Stimulated activated naive CD8-positive, alpha-beta T cell treated with anti-CD3 and anti-CD28 coated beads, Interleukin-15, Interleukin-2, amounts not matched to agents 100 ng/mL and 50 ng/mL, for 24 hours (primary cell): ENCODE results near the gene SLC4A5.

Experiments used
- H3K27ac Mint-ChIP-seq: one replicate; pipeline ENCODE4 v1.8.0; 2021; ENCODE audit warnings: mild to moderate bottlenecking, mixed read lengths
- H3K27me3 Mint-ChIP-seq: one replicate; pipeline ENCODE4 v1.8.0; 2021; ENCODE audit warnings: mixed read lengths
- H3K36me3 Mint-ChIP-seq: one replicate; pipeline ENCODE4 v1.8.0; 2021; ENCODE audit warnings: low read depth, mixed read lengths
- H3K4me1 Mint-ChIP-seq: one replicate; pipeline ENCODE4 v1.8.0; 2021; ENCODE audit warnings: low read depth, mixed read lengths
- H3K4me3 Mint-ChIP-seq: one replicate; pipeline ENCODE4 v1.8.0; 2021; ENCODE audit warnings: mild to moderate bottlenecking, mixed read lengths
- H3K9me3 Mint-ChIP-seq: one replicate; pipeline ENCODE4 v1.8.0; 2021; ENCODE audit warnings: mixed read lengths

Gene SLC4A5

DNA sequence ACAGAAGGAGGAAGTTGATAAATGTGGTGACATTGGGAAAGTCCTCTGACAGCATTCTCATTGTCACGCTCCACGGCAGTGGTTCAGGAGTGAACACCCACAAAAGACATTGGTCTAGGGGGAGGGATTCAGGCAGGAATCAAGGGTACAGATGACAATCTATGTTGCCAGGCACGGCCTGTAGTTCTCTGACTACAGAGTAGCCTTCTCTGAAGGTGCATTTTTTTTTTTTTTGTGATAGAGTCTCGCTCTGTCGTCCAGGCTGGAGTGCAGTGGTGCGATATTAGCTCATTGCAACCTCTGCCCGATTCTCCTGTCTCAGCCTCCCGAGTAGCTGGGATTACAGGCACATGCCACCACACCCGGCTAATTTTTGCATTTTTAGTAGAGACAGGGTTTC lies 157.2 kb downstream of the SLC4A5 start:
- no peaks in the 10 kb centered on the region for H3K9me3 Mint-ChIP-seq
- H3K27ac Mint-ChIP-seq: peak overlapping the region; percentile 78
- peaks cover 2% of the 10 kb centered on the region for H3K27me3 Mint-ChIP-seq
- H3K4me1 Mint-ChIP-seq: peaks cover 25% of the 10 kb centered on the region
- no peaks in the 10 kb centered on the region for H3K36me3 Mint-ChIP-seq
- peak overlapping the region; percentile 2 for H3K4me3 Mint-ChIP-seq

DNA sequence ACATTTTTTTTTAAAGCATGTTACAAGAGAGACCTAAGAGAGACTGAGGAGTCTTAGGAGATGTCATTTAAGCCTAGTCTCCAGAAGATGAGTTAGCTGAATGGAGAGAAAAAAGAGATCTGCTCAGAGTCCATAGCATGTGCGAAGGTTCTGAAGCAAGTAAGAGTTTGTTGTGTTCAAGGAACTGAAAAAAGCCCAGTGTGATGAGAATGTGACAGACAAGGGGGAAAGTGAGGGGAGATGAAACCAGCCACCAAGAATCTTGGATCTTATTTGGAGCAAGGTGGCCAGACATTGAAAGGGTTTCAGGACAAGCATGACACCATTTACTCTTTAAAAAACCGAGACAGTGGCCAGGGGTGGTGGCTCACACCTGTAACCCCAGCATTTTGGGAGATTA lies 159.3 kb downstream of the SLC4A5 start:
- Mint-ChIP-seq H3K4me1 (peaks cover 35% of the 10 kb centered on the region), H3K27me3 (no peaks in the 10 kb centered on the region), H3K4me3 (no peak overlapping the region), H3K36me3 (no peaks in the 10 kb centered on the region), H3K27ac (no peak overlapping the region), H3K9me3 (no peaks in the 10 kb centered on the region)

DNA sequence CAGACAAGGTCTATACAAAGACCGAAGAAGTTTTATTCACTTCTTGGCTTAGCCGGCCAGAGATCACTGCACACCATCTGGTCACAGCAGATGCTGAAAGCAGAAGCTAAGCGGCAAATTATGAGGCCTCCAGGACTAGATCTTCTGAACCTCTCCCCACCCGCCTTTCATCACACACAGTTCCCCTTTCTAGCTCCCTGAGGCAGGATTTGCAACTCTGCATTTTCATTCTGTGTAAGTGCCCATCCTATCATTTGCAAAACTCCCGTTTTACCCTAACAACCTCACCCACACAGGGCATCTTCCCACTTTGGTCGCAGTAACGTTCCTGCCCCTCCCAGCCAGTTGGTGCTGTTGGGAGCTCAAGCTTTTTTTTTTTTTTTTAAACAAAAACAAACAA lies 161.5 kb downstream of the SLC4A5 start:
- H3K9me3 Mint-ChIP-seq: no peaks in the 10 kb centered on the region
- H3K4me3 Mint-ChIP-seq: peak overlapping the region; percentile 26
- peaks cover 42% of the 10 kb centered on the region for H3K4me1 Mint-ChIP-seq
- H3K27me3 Mint-ChIP-seq: no peaks in the 10 kb centered on the region
- H3K36me3 Mint-ChIP-seq: peaks cover 6% of the 10 kb centered on the region
- peak overlapping the region; percentile 81 for H3K27ac Mint-ChIP-seq

DNA sequence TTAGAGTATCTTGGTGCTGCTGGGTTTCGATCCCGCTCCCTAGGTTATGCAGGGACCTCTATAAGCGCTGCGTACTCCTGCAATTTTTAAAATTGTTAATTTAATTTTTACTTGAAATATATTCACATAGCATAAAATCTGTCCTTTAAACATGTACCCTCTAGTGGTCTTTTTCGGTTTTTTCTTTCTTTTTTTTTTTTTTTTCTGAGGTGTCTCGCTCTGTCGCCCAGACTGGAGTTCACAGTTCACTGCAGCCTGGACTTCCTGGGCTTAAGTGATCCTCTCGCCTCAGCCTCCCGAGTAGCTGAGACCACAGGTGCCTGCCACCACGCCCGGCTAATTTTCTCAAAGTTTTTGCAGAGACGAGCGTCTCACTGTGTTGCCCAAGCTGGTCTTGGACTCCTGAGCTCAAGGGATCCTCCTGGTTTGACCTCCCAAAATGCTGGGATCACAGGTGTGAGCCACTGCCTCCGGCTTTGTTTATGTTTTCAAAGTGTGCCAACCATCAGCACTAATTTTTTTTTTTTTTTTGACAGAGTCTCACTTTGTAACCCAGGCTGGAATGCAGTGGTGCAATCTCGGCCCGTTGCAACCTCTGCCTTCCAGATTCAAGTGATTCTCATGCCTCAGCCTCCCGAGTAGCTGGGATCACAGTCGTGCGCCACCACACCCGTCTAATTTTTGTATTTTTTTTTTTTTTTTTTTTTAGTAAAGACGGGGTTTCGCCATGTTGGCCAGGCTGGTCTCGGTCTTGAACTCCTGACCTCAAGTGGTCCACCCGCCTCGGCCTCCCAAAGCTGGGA lies 164.0 kb downstream of the SLC4A5 start:
- no peaks in the 10 kb centered on the region for H3K27me3 Mint-ChIP-seq
- H3K4me3 Mint-ChIP-seq: peak overlapping the region; percentile 93
- peak overlapping the region; percentile 82 for H3K27ac Mint-ChIP-seq
- peaks cover 23% of the 10 kb centered on the region for H3K36me3 Mint-ChIP-seq
- H3K4me1 Mint-ChIP-seq: peaks cover 49% of the 10 kb centered on the region
- H3K9me3 Mint-ChIP-seq: no peaks in the 10 kb centered on the region

GRCh38 chr2:74178211-74179062 lies 164.8 kb downstream of the SLC4A5 start, which contains the start of gene MOB1A:
MOB1A (minus strand) TSS chr2:74178879; CDS start chr2:74178674, 205 bp downstream.
- Mint-ChIP-seq H3K4me1 (peaks cover 49% of the 10 kb centered on the region), H3K9me3 (no peaks in the 10 kb centered on the region), H3K36me3 (peaks cover 26% of the 10 kb centered on the region), H3K27ac (peak within 1 kb of the TSS; percentile 88), H3K4me3 (peak within 1 kb of the TSS; percentile 93), H3K27me3 (no peaks in the 10 kb centered on the region)

GRCh38 chr2:74177696-74178095 lies 165.5 kb downstream of the SLC4A5 start:
- Mint-ChIP-seq H3K9me3 (no peaks in the 10 kb centered on the region), H3K36me3 (peaks cover 31% of the 10 kb centered on the region), H3K27ac (peak overlapping the region; percentile 88)

DNA sequence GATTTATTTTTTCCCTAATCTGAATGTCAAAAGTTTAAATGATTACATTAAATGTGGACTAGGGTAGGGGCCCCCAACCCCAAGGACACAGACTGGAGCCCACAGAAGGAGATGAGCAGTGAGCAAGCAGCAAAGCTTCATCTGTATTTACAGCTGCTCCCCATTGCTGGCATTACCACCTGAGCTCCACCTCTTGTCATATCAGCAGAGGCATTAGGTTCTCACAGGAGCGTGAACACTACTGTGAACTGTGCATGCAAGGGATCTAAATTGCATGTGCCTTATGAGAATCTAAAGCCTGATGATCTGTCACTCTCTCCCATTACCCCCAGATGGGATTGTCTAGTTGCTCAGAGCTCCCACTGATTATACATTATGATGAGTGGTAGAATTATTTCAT lies 168.3 kb downstream of the SLC4A5 start:
- peak overlapping the region; percentile 35 for H3K4me3 Mint-ChIP-seq
- peaks cover 52% of the 10 kb centered on the region for H3K36me3 Mint-ChIP-seq
- no peaks in the 10 kb centered on the region for H3K27me3 Mint-ChIP-seq
- peaks cover 59% of the 10 kb centered on the region for H3K4me1 Mint-ChIP-seq
- no peaks in the 10 kb centered on the region for H3K9me3 Mint-ChIP-seq
- H3K27ac Mint-ChIP-seq: peak overlapping the region; percentile 17

More at GRCh38 chr2:74177696-74178095, 165.5 kb downstream of the SLC4A5 start:
- Mint-ChIP-seq H3K4me1 (peaks cover 54% of the 10 kb centered on the region), H3K27me3 (no peaks in the 10 kb centered on the region), H3K4me3 (peak overlapping the region; percentile 93)

DNA sequence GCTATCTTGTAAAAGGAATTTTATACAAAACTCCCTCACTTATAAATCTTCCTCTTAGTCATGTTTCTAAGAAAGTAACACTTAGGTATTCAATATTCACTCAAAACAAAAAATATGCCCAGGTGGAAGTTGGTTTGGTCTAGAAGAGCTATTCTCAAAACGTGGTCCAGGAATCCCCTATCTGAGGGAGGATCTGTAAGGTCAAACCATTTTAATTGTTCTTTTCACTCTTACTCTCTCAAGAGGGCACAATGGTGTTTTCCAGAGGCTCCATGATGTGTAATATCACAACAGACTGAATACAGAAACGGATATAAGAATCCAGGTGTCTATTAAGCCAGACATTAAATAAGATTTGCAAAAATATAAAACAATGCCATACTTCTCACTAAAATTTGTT lies 174.5 kb downstream of the SLC4A5 start:
- no peaks in the 10 kb centered on the region for H3K9me3 Mint-ChIP-seq
- H3K36me3 Mint-ChIP-seq: peaks cover 80% of the 10 kb centered on the region
- peak overlapping the region; percentile 1 for H3K4me3 Mint-ChIP-seq
- H3K27me3 Mint-ChIP-seq: no peaks in the 10 kb centered on the region
- peaks cover 38% of the 10 kb centered on the region for H3K4me1 Mint-ChIP-seq
- peak overlapping the region; percentile 75 for H3K27ac Mint-ChIP-seq
